ENCODE data around the gene PZP.
"Not testable (repeated sequence)": the region's sequence is repeated elsewhere in the genome, so short reads cannot be mapped to it uniquely, and the experiment has no call there.

Gene PZP

DNA sequence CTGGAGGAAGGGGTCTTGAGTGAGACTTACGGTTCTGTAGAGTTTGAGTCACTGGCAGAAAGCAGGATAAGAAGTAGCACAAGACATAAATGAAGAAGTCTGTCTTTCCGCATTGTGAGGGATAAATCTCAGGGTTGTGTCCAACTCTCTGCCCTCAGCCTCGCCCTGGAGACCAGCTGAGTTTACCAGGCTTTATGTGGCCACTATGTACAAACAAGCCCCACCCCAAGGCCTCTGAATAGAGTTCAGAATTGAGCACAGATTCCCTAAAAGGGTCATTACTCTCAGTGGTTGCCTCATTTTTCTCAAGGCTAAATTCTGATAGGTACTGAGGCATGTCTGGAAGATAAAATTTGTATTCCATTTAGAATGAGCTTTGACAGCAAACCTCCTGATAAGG lies at the start of gene PZP:
TSS of gene PZP (minus strand) at position 167 of the 400 bp plus-strand sequence. CDS start at position 113, 54 bp downstream.
- DNase-seq: no peak

DNA sequence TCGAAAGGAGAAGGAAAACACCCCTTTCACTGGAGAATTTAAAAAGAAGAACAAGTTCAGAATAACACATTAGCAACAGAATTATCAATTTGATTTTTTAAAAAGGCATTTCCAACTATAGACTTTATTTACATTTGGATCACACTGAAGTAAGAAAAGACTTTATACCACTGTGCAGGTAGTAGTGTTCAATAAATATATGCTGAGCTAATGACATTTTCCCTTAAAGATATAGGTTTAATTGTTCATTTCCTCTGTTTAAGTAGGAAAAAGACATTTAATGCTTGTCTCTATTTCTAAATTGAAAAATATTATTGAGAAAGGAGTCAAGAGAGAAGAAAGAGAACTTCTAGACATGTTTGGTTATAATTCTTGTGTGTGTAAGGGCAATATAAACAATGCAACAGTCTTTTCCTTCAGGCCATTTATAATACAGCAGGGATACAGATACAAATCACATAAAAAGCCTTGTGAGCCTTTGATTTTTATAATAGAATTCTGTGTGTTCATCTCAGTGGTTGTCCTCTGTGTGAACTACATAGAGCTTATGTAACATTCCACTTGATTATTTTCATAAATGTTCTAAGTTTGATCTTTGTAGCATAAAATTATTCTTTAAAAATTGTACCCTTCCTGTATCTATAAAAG lies 48.7 kb upstream of the PZP start:
- DNase-seq: no peak

DNA sequence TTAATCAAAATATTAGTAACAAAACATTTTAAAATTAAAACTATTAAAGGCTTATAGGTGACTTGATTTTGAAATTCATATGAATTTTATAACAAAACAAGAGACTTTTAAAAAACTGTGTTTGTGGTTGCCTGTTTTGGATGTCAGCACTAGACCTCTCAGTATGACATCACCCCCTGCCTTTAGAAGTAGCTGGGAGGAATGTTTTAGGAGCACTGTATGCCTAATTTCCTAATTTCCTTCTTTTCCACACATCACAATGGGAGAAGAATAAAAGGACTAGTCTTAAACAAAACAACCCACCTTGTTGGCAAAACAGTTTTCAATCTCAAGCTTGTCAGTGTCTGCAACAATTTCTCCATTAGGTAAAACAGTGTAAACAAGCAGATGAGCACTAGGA lies 48.1 kb upstream of the PZP start:
- DNase-seq: no peak

DNA sequence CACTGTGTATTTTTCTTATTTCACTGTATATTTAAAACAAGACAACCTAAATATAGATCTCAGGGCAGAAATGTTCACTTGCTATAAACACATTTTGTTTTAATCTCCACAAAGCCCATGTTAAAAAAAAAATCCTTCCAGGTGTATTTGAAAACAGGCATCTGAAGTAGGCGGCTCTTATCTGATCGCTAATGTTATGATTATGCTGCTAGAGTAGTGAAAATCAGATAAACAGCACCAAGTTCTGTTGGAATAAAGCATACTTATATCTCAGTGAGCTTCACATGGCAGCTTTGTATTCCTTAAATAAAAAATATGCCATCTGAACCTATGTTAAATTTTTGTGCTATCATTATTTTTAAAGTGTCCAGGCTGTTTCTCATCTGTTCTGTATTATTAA lies 47.6 kb upstream of the PZP start:
- DNase-seq: no peak

DNA sequence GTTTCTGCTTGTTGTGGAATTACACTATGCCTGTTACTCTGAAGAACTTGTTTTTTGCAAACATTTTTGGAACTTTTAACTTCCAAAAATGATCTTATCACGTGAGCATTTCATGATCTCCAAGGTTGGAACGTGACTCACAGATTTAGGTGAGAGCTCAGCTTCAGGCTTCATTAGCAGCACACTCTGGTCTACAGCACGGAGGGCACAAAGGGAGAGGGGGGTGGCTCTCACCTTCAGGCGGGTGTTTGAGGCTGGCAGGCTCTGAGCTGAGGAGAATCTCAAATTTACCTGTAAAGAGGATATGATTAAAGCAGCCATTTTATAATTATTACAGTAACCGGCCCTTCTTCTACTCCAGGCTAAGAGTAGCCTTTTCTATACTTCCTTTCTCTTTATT lies 45.3 kb upstream of the PZP start:
- no peak for DNase-seq

DNA sequence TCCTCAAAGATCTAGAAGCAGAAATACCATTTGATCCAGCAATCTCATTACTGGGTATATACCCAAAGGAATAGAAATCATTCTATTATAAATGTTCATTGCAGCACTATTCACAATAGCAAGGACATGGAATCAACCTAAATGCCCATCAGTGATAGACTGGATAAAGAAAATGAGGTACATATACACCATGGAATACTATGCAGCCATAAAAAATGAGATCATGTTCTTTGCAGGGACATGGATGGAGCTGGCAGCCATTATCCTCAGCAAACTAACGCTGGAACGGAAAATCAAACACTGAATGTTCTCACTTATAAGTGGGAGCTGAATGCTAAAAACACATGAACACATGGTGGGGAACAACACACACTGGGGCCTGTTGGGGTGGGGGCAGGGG lies 44.6 kb upstream of the PZP start:
- not testable (repeated sequence) for DNase-seq

DNA sequence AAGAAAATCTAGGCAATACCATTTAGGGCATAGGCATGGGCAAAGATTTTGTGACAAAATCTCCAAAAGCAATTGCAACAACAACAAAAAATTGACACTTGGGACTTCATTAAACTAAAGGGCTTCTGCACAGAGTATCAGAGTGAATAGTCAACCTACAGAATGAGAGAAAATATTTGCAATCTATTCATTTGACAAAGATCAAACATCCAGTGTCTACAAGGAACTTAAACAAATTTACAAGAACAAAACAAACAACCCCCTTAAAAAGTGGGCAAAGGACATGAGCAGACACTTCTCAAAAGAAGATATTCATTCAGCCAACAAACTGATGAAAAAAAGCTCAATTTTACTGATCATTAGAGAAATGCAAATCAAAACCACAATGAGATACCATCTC lies 44.1 kb upstream of the PZP start:
- no peak for DNase-seq

DNA sequence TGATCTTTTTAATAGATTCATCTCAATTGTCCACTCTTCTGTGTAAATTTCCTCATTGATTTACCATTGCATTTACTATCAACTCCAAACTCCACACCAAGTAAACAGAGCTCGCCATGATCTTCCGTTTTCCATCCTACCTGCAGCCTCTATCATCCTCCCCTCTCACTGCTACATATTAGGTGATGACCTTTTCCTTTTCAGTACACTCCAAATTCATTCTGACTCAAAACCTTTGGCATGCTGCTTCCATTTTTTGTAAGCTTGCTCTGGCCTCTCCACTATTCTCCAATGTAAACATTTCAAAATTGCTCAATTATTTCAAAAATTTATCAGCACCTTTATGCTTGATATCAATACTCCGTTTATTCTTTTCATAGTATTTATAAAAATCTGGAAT lies 40.2 kb upstream of the PZP start:
- no peak for DNase-seq

DNA sequence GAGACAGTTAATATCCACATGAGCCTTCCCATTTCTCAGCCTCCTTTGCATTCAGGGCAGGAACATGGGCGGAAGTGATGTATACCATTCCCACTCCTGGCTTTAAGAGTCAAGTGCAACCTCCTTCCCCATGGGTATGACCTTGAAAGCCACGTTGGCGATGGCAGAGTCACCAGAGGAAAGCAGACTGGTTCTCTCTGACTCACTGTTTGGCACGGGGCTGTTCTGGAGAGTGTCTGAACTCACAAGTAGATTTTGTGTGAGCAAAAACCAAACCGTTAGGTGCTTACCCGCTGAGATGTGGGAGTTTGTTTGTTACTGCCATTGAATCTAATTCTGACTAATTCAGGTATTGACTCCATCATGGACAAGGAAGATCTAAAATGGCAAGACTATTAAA lies 36.7 kb upstream of the PZP start:
- no peak for DNase-seq

DNA sequence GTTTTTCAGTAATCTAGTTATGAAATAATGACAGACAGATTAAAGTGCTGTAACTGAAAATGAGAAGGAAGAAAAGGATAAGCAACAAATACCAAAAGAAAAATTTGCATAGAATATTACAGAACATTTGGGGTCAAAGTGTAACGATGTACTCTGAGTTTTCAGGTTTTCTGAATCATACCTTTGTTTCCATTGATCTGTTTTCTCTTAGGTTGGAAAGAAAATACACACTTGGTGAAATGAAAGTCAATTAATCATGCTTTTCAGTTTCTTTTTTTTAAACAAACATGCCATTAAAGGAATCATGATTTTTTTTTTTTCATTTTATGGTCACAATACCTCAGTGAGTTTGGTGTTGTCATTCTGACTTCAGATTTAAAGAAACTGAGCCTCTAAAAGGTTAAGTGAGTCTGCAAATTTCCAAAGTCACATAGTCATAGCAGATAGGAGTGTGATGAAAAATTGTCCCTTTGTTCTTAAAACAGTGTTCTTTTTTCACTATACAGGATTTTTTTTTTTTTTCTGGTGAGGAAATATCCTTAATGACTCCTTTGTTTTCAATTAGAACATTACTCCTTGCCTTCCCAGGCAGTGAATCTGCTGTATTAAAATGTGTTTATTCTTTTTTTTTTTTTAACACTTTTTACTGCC lies 35.9 kb upstream of the PZP start:
- no peak for DNase-seq

DNA sequence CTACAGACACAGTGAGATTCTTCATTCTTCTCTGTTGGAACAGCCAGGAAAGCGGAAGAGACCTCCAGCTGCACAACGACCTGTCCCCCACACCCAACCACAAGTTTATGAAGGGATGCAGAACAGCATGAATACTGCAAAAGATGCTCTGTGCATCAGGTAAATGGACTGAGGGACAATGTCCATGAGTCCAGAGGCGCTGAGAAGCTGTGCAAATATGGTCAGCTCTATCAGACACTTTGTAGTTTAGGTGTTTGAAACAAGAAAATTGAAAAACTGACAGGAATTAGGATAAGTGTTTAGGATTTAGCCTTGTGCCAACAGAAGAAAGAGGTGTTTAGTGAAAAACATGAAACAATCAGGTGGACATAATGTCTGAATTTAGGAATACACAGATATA lies 33.1 kb upstream of the PZP start:
- no peak for DNase-seq

DNA sequence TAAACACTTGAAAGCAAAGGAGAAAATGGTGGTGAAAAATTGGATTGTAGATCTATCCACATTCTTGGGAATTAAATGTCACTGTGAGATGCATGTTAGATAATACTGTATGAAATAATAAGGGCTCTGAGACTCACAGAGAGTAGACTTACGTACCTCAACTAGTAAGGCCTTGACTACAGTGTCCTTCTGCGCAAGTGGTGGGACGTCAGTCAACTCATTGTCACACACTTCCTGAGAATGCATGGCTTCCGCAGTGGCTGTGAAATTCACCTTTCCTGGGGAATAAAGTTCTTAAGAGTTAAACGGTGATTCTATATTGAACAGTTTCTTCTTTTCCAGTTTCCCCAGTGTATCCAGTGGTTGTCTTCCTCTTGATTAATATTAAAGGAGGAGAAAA lies 32.6 kb upstream of the PZP start:
- no peak for DNase-seq

DNA sequence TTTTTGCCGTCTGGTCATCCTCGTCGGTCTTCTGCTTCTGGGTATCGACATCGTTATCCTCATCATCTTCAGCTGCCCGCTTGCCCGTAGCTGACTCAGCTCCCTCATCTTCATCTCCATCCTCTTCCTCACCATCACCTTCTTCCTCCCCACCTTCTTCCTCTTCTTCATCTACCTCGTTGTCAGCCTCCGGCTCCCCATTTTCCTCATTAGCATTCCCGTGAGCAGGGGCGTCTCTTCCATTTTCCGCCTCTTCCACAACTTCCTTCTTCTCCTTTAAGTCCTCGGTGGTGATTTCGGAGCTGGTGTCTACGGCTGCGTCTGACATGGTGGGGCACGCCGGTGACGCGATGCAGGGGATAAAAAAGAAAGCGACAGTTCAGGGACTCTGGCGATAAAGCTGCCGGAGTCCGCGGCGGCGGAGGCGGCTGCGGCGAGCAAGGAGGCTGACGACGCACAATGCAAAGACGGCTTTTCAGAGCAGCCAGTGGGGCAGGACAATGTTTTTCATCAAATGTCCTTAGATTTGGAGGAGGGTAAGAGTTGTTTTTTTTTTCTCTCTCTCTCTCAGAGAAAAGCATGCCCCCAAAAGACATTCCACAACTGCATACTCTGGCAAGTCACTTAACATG lies 31.9 kb upstream of the PZP start:
- peak; percentile 29 for DNase-seq

DNA sequence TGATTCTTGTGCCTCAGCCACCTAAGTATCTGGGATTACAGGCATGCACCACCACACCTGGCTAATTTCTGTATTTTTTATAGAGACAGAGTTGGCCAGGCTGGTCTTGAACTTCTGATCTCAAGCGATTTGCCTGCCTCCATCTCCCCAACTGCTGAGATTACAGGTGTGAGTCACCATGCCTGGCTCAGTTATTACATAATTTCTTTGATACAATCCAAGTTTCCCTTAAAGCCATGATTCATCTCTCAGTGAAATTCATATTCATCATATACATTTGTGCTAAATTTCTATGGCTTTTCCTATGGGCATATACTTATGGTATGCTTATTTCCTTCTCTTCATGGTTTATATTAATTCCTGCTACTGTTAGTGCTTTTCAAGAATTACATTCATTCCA lies 29.1 kb upstream of the PZP start:
- DNase-seq: no peak

DNA sequence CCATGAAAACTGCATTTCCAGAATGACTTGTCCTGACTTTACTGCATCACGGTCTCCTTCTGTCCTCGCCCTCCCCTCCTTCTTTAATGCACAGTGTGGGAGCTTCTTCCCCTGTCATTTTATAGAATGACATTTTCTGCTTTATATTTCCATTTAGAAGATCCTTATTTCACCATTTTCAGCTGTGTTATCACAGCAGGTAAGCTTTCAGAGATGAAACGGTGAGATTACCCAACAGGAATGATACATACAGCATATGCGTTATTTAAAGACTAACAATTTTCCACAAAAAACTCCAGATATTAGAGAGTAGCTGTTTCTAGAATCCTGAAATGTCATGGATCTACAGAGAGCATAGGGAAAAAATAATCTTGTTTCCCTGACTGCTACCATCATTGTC lies 27.3 kb upstream of the PZP start:
- DNase-seq: no peak

DNA sequence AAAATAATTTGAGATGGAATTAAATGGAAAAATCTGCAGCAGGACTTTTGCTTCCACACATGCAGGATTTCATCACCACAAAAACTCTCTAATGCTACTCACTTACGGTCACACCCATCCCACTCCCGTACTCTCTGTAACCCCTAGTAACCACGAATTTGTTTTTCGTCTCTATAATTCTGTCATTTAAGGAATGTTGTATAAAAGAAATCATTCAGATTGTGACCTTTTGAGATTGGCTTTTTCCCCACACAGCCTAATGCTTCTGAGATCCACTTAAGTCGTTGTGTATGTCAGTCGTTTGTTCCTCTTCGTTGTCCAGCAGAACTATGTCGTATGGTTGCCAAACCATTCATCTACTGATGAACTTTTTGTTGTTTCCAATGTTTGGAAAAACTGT lies 19.8 kb upstream of the PZP start:
- DNase-seq: no peak

DNA sequence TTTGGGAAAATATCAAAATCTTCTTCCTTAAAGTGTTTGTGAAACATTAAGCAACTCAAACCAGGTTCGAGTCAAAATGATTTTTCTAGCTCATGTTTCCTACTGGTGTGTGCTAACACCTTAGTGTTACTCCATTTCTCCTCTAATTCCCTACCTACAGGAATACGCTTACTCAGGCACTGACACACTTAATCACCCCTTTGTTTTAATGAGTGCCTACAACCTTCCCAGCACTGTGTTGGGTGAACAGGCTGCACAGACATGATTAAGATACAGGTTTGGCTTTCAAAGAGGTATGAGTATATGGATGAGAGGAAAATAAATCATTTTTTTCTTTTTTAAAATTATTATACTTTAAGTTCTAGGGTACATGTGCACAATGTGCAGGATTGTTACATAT lies 15.6 kb upstream of the PZP start:
- DNase-seq: no peak

DNA sequence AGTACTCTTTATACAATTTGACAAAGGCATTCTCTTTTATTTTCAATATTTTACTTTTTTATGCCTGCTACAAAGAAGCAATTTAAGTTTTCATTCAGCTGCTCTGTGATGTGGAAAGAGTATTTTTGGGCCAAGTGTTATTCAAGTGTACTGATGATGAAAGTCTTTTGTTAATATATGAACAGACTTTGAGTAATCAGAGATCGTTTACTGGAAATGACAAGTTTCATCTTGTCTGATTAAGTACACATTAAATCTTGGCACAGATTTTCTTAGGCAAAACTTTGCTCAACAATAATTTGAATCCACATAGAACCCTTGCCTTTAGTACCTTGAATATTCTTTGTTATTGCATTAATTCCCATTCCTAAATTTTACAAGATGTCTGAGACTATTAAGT lies 13.3 kb upstream of the PZP start:
- DNase-seq: no peak

DNA sequence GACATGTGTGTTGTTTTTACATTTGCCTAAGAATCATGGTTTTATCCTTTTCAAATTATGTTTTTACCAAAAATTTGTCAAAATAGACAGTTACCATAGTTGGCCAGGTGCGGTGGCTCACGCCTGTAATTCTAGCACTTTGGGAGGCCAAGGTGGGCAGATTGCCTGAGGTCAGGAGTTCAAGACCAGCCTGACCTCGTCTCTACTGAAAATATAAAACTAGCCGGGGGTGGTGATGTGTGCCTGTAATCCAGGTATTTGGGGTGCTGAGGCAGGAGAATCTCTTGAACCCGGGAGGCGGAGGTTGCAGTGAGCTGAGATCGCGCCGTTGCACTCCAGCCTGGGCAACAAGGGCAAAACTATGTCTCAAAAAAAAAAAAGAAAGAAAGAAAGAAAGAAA lies 12.8 kb upstream of the PZP start:
- DNase-seq: not testable (repeated sequence)

DNA sequence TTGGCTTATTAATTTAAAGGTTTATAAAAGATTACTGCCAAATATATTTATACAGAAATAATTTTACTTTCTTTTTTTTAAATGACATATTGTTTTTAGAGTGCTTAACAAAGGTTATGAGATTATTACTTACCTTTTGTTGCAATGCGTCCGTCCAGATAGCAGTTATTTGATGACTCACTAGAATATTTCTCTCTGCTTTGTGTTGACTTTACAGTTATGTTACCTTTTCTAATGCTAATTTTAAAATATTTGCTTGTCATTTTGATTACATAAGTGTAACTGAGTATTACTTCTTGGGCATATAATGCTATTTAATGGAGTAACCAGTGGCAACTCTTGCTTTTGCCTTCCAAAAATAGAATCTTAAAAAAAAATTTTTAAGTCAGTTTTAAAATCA lies 6.3 kb upstream of the PZP start:
- no peak for DNase-seq

DNA sequence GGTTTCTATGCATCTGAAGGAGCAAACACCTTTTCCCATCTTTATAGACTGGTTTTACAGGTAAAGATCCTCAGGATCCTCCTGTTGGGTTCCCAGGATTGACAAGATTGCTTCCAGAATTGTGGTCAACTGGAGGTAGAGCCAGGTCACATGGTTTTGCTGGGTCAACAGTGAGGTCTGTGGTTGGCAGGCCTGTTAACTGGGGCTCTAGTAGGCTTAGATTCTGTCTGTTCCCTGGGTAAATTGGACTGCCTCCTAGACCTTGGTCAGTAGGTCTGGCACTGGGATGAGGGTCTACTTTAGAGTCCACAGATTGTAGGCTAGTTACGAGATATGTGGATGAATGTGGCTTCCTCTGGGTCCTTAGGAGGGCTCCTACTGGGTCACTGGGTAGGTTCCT lies 3.5 kb upstream of the PZP start:
- no peak for DNase-seq

DNA sequence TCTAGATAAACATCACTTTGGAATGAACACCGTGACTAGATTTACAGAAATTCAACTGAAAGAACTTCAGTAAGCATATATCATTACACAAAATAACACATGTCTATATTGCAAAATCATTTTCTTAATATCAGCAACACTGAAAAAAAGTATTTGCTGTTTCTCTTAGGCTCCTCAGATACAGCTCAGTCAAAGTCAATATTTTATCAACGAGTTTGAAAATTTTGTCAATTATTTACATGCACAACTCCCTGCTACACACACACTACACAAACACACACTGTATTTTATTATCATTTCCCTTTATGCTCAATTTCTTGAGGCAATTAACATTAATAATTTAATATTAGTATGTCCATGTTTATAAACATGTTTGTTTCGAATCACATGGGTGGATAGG lies 3.8 kb downstream of the PZP start:
- no peak for DNase-seq

DNA sequence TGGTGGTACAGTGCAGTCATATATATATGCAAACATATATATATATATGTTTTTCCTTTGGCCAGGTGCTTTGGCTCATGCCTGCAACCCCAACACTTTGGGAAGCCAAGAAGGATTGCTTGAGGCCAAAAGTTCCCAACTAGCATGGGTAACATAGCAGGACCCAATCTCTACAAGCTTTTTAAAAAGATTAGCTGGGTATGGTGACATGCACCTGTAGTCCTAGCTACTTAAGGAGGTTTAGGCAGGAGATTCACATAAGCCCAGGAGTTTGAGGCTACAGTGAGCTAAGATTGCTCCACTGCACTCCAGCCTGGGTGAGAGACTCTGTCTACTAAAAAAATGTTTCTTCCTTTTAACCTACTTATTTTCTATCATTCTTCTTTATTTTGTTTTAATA lies 10.2 kb downstream of the PZP start:
- no peak for DNase-seq

DNA sequence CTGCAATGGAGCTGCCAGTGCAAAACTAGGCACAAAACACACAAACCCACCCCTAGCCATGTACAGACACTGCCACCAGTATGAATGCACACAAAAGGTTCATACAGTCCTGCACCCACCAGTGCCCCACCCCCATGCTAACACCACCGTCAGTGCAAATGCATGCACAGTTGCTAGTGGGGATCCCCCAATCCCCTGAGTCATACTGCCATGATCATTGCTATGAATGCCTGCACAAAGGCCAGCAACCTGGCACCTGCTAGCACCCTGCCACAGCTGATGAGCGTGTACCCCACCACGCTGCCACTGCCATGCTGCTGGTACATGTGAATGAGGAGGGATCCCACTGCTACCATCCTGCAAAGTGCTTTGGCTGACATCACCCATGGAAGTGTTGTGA lies 23.9 kb downstream of the PZP start:
- no peak for DNase-seq

DNA sequence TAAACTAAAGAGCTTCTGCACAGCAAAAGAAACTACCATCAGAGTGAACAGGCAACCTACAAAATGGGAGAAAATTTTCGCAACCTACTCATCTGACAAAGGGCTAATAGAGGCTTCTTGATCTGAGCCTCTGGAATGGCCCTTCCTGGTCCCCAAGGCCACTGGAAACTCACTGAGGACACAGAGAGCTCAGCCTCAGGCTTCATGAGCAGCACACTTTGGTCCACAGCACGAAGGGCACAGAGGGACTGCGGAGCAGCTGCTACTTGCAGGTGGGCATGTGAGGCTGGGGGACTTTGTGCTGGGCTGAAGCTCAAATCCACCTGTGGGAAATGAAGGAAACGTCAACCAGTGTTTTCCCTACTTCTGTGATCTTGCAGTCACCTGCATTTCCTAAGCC lies 27.4 kb downstream of the PZP start:
- no peak for DNase-seq
